ENCODE measurements around the gene CDC73. TPM values are rescaled to one million over a fixed set of nuclear protein-coding genes. Genes with fewer than 3 reads are reported as not detected.

The CDC73 gene
- 26.5 and 49.2 TPM in 2 replicates for total RNA-seq (ENCODE audit: low replicate concordance)

- Histone ChIP-seq H3K4me2 (peak within 1 kb of the TSS; percentile 86), H3K27ac (peak within 1 kb of the TSS; percentile 97), H3F3A (ENCODE audit: low read depth) (peaks cover 13% of the 10 kb centered on the region), H3K9me3 (ENCODE audit: low read depth) (no peaks in the 10 kb centered on the region), H2AFZ (replicated peaks) (peak within 1 kb of the TSS; percentile 86), H3K4me3 (peak within 1 kb of the TSS; percentile 85), H4K20me1 (ENCODE audit: low read depth) (peaks cover 27% of the 10 kb centered on the region), H3K27me3 (peaks cover 13% of the 10 kb centered on the region), H3K79me2 (ENCODE audit: low read depth) (peaks cover 46% of the 10 kb centered on the region), H3K4me1 (peaks cover 15% of the 10 kb centered on the region), H3K36me3 (peaks cover 11% of the 10 kb centered on the region), H3K9ac (peak within 1 kb of the TSS; percentile 77)
- TF ChIP-seq EZH2phosphoT487 (IDR thresholded peaks at IDR 0.05) (no peak), CTCF (IDR thresholded peaks at IDR 0.05) (peak; percentile 87), EZH2 (IDR thresholded peaks at IDR 0.05) (peak; percentile 24)
- Mint-ChIP-seq H3K4me1 (peaks cover 21% of the 10 kb centered on the region), H3K27me3 (ENCODE audit: insufficient read depth, low read depth) (peaks cover 4% of the 10 kb centered on the region), H3K36me3 (peaks cover 6% of the 10 kb centered on the region), H3K4me3 (peak within 1 kb of the TSS; percentile 94), H3K9me3 (no peaks in the 10 kb centered on the region), H3K27ac (peak within 1 kb of the TSS; percentile 95)
- peak; percentile 97 for DNase-seq (ENCODE audit: low spot score)
These were observed at the start of gene CDC73 for GRCh38 chr1:193121616-193122593. TSS of gene CDC73 (plus strand) at chr1:193122031. CDS start at chr1:193122201, 170 bp downstream.

GRCh38 chr1:193077991-193078390 lies 43.8 kb upstream of the CDC73 start:
- Mint-ChIP-seq H3K4me3 (no peak overlapping the region), H3K4me1 (no peaks in the 10 kb centered on the region), H3K27ac (no peak overlapping the region), H3K9me3 (peaks cover 22% of the 10 kb centered on the region), H3K36me3 (peaks cover 45% of the 10 kb centered on the region), H3K27me3 (ENCODE audit: insufficient read depth, low read depth) (no peaks in the 10 kb centered on the region)
- H4K20me1 ChIP-seq (ENCODE audit: low read depth) = no peaks in the 10 kb centered on the region
- H3K4me2 ChIP-seq = no peak overlapping the region
- TF ChIP-seq CTCF (IDR thresholded peaks at IDR 0.05) = no peak
- peaks cover 32% of the 10 kb centered on the region for H3K79me2 ChIP-seq (ENCODE audit: low read depth)
- no peaks in the 10 kb centered on the region for H3K4me1 ChIP-seq
- no peak overlapping the region for H3K9ac ChIP-seq
- H3K36me3 ChIP-seq = peaks cover 40% of the 10 kb centered on the region
- no peaks in the 10 kb centered on the region for H3K27me3 ChIP-seq
- no peaks in the 10 kb centered on the region for H3F3A ChIP-seq (ENCODE audit: low read depth)
- no peak overlapping the region for H3K4me3 ChIP-seq
- H3K27ac ChIP-seq = no peak overlapping the region
- no peaks in the 10 kb centered on the region for H3K9me3 ChIP-seq (ENCODE audit: low read depth)
- H2AFZ ChIP-seq (replicated peaks) = no peak overlapping the region
- no peak for DNase-seq (ENCODE audit: low spot score)

- peaks cover 43% of the 10 kb centered on the region for H3K36me3 Mint-ChIP-seq
These were observed 42.6 kb upstream of the CDC73 start for GRCh38 chr1:193079187-193079586.

More at GRCh38 chr1:193079187-193079586, 42.6 kb upstream of the CDC73 start:
- H3K4me1 Mint-ChIP-seq = no peaks in the 10 kb centered on the region
- peaks cover 22% of the 10 kb centered on the region for H3K9me3 Mint-ChIP-seq
- Histone ChIP-seq H3K4me2 (no peak overlapping the region), H3K9me3 (ENCODE audit: low read depth) (no peaks in the 10 kb centered on the region), H4K20me1 (ENCODE audit: low read depth) (no peaks in the 10 kb centered on the region), H3K79me2 (ENCODE audit: low read depth) (peaks cover 22% of the 10 kb centered on the region), H3K4me1 (no peaks in the 10 kb centered on the region), H3F3A (ENCODE audit: low read depth) (no peaks in the 10 kb centered on the region), H3K36me3 (peaks cover 41% of the 10 kb centered on the region), H3K27ac (no peak overlapping the region), H3K27me3 (no peaks in the 10 kb centered on the region), H2AFZ (replicated peaks) (no peak overlapping the region), H3K4me3 (no peak overlapping the region), H3K9ac (no peak overlapping the region)
- TF ChIP-seq CTCF (IDR thresholded peaks at IDR 0.05) (no peak), EZH2phosphoT487 (IDR thresholded peaks at IDR 0.05) (no peak), EZH2 (IDR thresholded peaks at IDR 0.05) (no peak)
- H3K27me3 Mint-ChIP-seq (ENCODE audit: insufficient read depth, low read depth) = no peaks in the 10 kb centered on the region
- H3K27ac Mint-ChIP-seq = no peak overlapping the region
- H3K4me3 Mint-ChIP-seq = no peak overlapping the region
- no peak for DNase-seq (ENCODE audit: low spot score)
